Activated CD4-positive, alpha-beta T cell treated with anti-CD3 and anti-CD28 coated beads for 24 hours (primary cell): Measurements from ENCODE around the gene CTPS2.

Source experiments
- DNase-seq, 2 donors: peaks; one replicate each; pipeline ENCODE4 v3.0.0-alpha.2; 2020; ENCODE audit warnings: low read depth in 2 of 2

The CTPS2 gene

DNA sequence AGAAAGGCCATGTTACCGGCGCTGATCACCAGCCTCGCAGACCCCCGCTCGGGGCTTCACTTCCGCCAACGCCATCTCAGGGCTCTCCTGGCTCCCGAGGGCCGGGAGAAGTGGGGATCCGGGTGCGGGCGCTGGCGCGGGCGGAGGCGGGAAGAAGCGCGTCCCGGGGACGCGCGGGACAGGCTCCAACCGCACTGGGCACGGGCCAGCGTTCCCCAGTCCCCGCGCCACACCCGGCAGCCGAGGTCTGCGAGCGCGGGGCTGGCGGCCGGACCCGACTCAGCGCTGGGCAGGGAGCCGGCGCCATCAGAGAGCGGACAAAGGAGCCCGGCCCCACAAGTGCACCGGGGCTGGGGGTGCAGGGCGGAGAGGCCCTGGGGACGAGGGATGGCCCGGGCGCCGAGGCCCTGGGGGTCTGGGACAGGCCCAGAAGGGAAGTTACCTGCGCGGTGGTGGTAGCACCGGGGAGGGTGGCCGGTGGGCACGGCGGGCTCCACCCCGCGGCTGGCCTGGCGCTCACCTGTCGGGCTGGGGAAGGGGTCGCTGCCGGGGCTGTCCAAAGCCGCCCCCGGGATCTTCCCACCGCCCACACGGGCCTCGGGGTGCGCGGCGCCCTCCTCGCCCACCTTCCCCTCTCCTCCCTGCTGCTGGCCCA, 449 bp downstream of the CTPS2 start:
- no peak for DNase-seq

DNA sequence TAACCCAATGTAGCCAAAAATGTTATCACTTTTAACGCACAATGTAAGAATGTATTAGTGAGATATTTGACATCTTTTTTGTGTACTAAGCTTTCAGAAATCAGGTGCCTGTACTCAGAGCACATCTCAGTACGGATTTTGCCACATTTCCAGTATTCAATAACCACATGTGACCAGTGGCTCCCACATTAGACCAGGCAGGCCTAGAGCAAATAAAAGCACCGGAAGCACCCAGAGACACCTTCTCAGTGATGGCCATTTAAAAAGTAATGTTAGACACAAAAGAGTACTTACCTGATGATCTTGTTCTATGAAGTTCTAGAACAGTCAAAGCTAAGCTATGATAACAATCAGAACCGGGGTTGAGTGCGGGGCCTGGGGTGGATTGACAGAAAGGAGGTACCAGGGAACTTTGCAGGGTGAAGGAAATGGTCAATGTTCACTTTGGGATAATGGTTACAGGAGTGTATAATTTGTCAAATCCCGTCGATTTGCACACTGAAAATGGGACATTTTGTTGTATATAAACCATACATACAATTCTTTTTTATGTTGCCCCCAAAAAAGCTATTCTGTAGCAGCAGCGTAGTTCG, 1.2 kb downstream of the CTPS2 start:
- DNase-seq: no peak

DNA sequence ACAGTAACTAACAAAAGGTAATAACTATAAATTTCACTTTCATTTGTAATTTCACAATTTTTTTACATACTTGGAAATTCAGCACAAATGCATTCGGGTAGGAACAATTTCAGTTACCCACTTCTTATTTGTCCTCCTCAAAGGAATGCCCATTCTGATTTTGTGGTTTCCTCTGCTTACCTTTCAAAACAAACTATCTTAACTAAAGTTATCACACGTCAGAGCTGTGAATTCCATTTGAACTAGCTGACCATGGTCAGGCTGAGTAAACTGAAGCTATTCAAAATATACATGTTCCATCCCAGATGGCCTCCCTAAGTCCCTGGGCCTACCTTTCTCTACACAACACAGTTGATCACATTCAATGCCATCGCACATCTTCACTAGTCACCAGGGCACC, 4.5 kb downstream of the CTPS2 start:
- no peak for DNase-seq

- no peak for DNase-seq
These were observed 7.1 kb downstream of the CTPS2 start for GRCh38 chrX:16705370-16705769.

DNA sequence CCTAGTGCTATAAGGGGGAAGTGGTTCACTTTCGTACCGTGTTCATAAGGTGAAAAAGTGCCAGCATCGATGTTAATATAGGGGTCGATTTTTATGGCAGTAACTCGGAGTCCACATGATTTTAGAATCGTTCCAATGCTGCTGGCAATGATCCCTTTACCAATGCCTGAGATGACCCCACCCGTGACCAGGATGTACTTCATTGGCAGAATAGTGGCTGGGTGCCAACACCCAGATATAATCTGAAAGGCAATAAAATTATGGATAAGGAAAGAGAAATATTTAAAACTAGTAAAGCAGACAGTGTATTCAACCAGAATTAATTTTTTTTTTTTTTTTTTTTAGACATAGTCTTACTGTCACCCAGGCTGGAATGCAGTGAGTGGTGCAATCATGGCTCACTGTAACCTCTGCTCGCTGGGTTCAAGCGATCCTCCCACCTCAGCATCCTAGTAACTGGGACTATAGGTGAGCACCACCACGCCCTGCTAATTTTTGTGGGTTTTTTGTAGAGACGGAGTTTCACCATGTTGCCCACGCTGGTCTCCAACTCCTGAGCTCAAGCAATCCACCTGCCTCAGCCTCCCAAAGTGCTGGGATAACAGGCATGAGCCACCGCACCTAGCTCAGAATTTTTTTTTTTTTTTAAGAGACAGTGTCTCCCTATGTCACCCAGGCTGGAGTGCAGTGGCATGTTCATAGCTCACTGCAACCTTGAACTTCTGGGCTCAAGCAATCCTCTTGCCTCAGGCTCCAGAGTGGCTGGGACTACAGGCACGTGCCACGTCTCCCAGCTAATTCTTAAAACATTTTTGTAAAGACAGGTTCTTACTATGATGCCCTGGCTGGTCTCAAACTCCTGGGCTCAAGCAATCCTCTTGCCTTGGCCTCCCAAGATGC, 9.5 kb downstream of the CTPS2 start:
- no peak for DNase-seq

DNA sequence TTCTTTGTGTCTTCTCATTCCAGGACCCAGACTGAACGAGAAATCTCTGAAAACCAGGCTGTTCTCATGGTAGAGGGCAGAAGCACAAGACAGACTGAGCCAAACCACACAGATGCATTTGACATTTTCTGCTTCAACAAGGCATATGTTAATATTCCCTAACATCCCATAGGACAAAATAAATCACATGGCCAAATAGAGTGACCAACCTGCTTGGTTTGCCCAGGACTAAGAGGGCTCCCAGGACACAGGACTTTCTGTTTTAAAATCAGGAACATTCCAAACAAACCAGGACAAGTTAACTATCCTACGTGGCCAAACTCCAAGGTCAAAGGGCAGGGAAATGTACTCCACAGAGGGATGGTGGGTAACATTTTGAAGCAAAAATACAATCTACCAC, 11.7 kb downstream of the CTPS2 start:
- DNase-seq: no peak

- no peak for DNase-seq
These were observed 13.1 kb downstream of the CTPS2 start for GRCh38 chrX:16699389-16699788.

DNA sequence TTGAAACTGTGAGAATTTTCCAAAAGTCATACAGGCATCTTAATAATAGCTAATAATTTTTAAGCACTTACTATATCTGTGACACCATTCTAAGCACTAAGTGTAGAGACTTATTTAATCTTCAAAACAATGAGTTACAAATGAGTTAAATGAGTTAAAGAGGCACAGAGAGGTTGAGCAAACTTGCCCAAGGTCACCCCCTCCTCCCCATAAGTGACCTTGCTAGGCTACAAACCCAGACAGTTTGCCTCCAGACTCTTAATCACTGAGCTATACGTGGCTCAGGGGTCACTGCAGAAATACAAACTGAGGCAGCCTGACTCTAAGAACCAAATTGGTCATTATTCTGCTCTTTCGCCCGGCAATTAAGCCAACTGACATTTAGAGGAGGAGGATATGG, 15.5 kb downstream of the CTPS2 start:
- DNase-seq: no peak

DNA sequence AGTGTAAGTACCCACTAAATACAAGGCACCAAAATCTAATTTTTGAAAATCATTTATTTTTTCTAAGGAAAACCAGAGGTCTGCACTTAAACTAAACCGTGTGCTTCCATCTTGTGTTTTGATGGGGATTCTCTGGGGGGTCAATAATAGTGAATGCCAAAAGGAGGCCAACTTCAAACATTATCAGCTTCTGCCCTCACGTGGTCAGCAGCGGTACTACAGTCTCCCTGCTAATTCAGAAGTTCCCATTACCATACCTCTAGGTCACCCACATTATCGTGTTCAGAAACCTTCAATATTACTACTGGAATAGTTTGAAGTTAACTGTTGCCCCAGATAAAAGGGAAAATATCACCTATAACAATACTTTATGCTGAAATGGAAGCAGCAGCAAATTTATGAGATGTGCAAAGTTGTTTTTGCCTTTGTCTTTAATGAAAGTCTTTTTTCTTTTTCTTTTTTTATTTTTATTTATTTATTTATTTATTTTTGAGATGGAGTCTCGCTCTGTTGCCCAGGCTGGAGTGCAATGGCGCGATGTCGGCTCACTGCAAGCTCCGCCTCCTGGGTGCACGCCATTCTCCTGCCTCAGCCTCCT, 17.3 kb downstream of the CTPS2 start:
- DNase-seq: peak; percentile 45 to 59

DNA sequence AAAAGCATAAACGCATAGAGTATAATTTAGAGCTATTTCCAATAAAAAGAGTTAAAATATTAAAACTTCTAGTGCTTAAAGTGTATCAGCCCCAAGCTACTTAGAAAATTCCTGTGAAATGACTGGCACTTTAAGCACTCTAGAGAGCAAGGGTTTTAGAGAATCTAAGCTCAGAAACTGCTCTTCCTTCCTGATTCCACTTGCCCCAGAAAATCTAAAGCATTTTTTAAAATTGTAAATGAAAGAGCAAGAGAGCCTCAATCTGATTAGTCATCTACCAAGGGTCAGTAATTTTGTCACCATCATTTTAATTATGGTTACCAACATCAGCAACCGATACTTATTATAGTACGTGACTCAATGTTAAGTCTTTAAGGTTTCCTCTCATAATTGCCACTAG, 25.0 kb downstream of the CTPS2 start:
- DNase-seq: no peak

GRCh38 chrX:16683007-16683664, 29.3 kb downstream of the CTPS2 start:
- DNase-seq: no peak

- DNase-seq: no peak
These were observed 33.8 kb downstream of the CTPS2 start for GRCh38 chrX:16678689-16679088.

DNA sequence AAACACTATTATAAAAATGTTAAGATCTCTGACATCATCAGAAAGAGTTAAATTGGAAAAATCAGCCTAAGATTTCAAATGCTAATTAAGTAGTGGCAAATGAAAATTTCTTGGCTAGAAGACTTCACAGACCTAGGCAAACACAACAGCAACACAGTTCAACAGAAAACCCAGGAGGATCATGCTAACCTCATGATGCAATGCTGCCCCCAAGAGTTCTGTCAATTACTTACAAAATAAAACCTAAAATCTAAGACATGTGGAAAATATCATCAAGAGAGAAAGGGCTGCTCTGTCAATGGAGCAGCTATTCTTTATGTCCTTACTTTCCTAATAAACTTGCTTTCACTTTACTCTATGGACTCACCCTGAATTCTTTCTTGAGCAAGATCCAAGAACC, 41.5 kb downstream of the CTPS2 start:
- no peak for DNase-seq

- DNase-seq: no peak
These were observed 45.9 kb downstream of the CTPS2 start for GRCh38 chrX:16666541-16666940.

DNA sequence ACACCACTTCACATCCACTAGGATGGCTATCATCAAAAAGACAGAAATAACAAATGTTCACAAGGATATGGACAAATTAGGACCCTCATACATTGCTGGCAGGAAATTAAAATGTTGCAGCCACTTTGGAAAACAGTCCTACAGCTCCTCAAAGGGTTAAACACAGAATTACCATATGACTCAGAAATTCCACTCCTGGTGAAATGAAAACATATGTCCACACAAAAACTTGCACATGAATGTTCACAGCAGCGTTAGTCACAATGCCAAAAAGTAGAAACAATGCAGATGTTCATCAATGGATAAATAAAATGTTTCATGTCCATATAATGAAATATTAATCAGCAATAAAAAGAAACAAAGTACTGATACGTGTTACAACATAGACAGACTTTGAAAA, 47.4 kb downstream of the CTPS2 start:
- DNase-seq: no peak

DNA sequence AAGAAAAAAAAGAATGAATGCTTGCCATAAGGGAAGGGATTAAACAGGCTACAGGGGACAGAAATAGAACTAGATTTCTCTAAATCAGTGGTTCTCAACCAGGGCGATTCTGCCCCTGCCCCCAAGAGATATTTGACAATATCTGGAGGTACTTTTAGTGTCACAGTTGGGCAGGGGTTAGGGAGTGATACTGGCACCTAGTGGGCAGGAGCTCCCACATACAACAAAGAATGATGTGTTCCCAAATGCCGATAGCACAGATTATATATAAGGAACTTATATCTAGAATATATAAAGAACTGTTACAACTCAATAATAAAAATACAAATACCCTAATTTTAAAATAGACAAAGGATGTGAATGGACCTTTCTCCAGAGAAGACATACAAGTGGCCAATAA, 47.8 kb downstream of the CTPS2 start:
- DNase-seq: no peak

- no peak for DNase-seq
These were observed 48.4 kb downstream of the CTPS2 start for GRCh38 chrX:16664074-16664473.

GRCh38 chrX:16662402-16662801, 50.1 kb downstream of the CTPS2 start:
- DNase-seq: no peak

DNA sequence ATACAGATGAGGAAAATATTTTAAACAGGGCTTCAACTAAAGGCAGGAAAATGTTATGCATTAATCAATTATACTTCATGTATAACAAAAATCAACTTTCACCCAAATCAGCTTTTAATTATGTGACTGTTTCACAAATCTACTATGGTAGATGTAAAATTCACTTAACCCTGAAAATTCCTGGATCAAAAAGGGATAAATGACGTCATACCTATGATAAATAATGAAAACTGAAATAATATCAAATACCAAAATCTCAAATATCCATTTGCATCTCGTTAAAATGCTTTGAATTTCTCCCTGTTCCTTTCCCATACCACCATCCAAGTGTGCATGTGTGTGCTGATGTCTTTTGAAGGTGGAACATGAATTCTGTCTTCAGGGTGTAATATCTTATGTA, 51.0 kb downstream of the CTPS2 start:
- DNase-seq: no peak

GRCh38 chrX:16659321-16659720, 53.1 kb downstream of the CTPS2 start:
- DNase-seq: no peak

DNA sequence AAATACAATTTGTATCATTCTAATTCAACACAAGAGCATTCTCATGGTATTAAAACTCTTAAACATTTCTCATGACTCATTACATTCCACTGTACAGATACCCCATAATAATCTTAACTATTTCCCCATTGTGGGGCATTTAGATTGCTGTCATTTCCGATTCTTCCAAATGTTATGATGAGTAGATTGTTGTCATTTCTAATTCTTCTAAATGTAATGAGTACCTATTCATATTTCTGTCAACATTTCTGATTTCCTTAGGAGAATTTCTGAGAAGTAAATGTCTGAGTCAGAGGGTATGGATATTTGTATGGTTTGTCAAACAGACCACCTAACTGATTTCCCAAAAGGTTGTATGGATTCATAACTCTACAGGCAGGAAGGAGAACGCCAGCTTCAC, 54.2 kb downstream of the CTPS2 start:
- no peak for DNase-seq

GRCh38 chrX:16654093-16654492, 58.4 kb downstream of the CTPS2 start:
- DNase-seq: no peak
